ENCODE data around the gene CCSER1. TPM values are rescaled to one million over a fixed set of nuclear protein-coding genes. Genes with fewer than 3 reads are reported as not detected.
"Not testable (repeated sequence)": the region's sequence is repeated elsewhere in the genome, so short reads cannot be mapped to it uniquely, and the experiment has no call there.

Gene CCSER1
- total RNA-seq, 1 experiment from 2014 or later: 4.1 TPM

GRCh38 chr4:91128519-91128918, 1001.3 kb downstream of the CCSER1 start:
- Mint-ChIP-seq H3K36me3 (ENCODE audit: insufficient read depth, unreplicated experiment) (no peaks in the 10 kb centered on the region), H3K9me3 (ENCODE audit: unreplicated experiment) (no peaks in the 10 kb centered on the region), H3K4me3 (ENCODE audit: unreplicated experiment) (no peak overlapping the region), H3K27me3 (ENCODE audit: insufficient read depth, unreplicated experiment) (no peaks in the 10 kb centered on the region), H3K4me1 (ENCODE audit: low read depth, unreplicated experiment) (no peaks in the 10 kb centered on the region), H3K27ac (ENCODE audit: unreplicated experiment) (no peak overlapping the region)
- Histone ChIP-seq H3K4me1 (no peaks in the 10 kb centered on the region), H3K27me3 (replicated peaks; ENCODE audit: control insufficient read depth, insufficient read depth, low read length) (no peaks in the 10 kb centered on the region), H3K36me3 (ENCODE audit: control insufficient read depth, insufficient read depth, low read length) (no peaks in the 10 kb centered on the region), H3K9me3 (no peaks in the 10 kb centered on the region), H3K4me3 (ENCODE audit: low read depth, low read length) (no peak overlapping the region)
- no TSS peak for BruUV-seq (replicated peaks)
- ChIA-PET CTCF (no interaction called here), POLR2A (no interaction called here)
- no peak for TF ChIP-seq CTCF (IDR thresholded peaks at IDR 0.05; ENCODE audit: insufficient read depth in 1 of 2, low read depth in 1 of 2, low read length in 1 of 2, severe bottlenecking in 1 of 2, unreplicated experiment in 1 of 2)
- intact Hi-C loops (cut with micrococcal nuclease; ENCODE audit: unreplicated experiment): no loop called here
- no peak for DNase-seq

- H3K27ac Mint-ChIP-seq (ENCODE audit: unreplicated experiment): no peak overlapping the region
- no peaks in the 10 kb centered on the region for H3K36me3 ChIP-seq (ENCODE audit: control insufficient read depth, insufficient read depth, low read length)
- DNase-seq: no peak
- ChIA-PET CTCF (no interaction called here), POLR2A (no interaction called here)
- intact Hi-C loops (cut with micrococcal nuclease; ENCODE audit: unreplicated experiment): no loop called here
- H3K4me1 ChIP-seq: no peaks in the 10 kb centered on the region
- no TSS peak for BruUV-seq (replicated peaks)
- H3K9me3 ChIP-seq: peaks cover 4% of the 10 kb centered on the region; the same call in 1 of the 2 replicates
- H3K4me3 Mint-ChIP-seq (ENCODE audit: unreplicated experiment): no peak overlapping the region
- no peaks in the 10 kb centered on the region for H3K27me3 Mint-ChIP-seq (ENCODE audit: insufficient read depth, unreplicated experiment)
- no peak for TF ChIP-seq CTCF (IDR thresholded peaks at IDR 0.05; ENCODE audit: insufficient read depth in 1 of 2, low read depth in 1 of 2, low read length in 1 of 2, severe bottlenecking in 1 of 2, unreplicated experiment in 1 of 2)
- H3K36me3 Mint-ChIP-seq (ENCODE audit: insufficient read depth, unreplicated experiment): no peaks in the 10 kb centered on the region
- H3K9me3 Mint-ChIP-seq (ENCODE audit: unreplicated experiment): peaks cover 14% of the 10 kb centered on the region
- no peaks in the 10 kb centered on the region for H3K4me1 Mint-ChIP-seq (ENCODE audit: low read depth, unreplicated experiment)
- H3K4me3 ChIP-seq (ENCODE audit: low read depth, low read length): no peak overlapping the region
- H3K27me3 ChIP-seq (replicated peaks; ENCODE audit: control insufficient read depth, insufficient read depth, low read length): no peaks in the 10 kb centered on the region
Measured at GRCh38 chr4:91147067-91147466, 1019.9 kb downstream of the CCSER1 start.

GRCh38 chr4:91154041-91154440, 1026.8 kb downstream of the CCSER1 start:
- H3K4me3 Mint-ChIP-seq (ENCODE audit: unreplicated experiment); H3K4me3 ChIP-seq (ENCODE audit: low read depth, low read length); H3K27me3 Mint-ChIP-seq (ENCODE audit: insufficient read depth, unreplicated experiment); H3K4me1 Mint-ChIP-seq (ENCODE audit: low read depth, unreplicated experiment); POLR2A ChIA-PET; CTCF ChIA-PET; BruUV-seq (replicated peaks); intact Hi-C loops (cut with micrococcal nuclease; ENCODE audit: unreplicated experiment); H3K4me1 ChIP-seq; H3K27me3 ChIP-seq (replicated peaks; ENCODE audit: control insufficient read depth, insufficient read depth, low read length); H3K9me3 ChIP-seq; DNase-seq; H3K36me3 Mint-ChIP-seq (ENCODE audit: insufficient read depth, unreplicated experiment); H3K27ac Mint-ChIP-seq (ENCODE audit: unreplicated experiment); H3K36me3 ChIP-seq (ENCODE audit: control insufficient read depth, insufficient read depth, low read length): not testable (repeated sequence)
- H3K9me3 Mint-ChIP-seq (ENCODE audit: unreplicated experiment): peaks cover 30% of the 10 kb centered on the region

GRCh38 chr4:91167864-91168653, 1040.9 kb downstream of the CCSER1 start:
- H3K36me3 Mint-ChIP-seq (ENCODE audit: insufficient read depth, unreplicated experiment); CTCF ChIA-PET; POLR2A ChIA-PET; H3K4me1 ChIP-seq; DNase-seq; H3K36me3 ChIP-seq (ENCODE audit: control insufficient read depth, insufficient read depth, low read length); BruUV-seq (replicated peaks); H3K27me3 Mint-ChIP-seq (ENCODE audit: insufficient read depth, unreplicated experiment); H3K27ac Mint-ChIP-seq (ENCODE audit: unreplicated experiment); intact Hi-C loops (cut with micrococcal nuclease; ENCODE audit: unreplicated experiment); H3K4me3 ChIP-seq (ENCODE audit: low read depth, low read length); H3K4me3 Mint-ChIP-seq (ENCODE audit: unreplicated experiment); H3K27me3 ChIP-seq (replicated peaks; ENCODE audit: control insufficient read depth, insufficient read depth, low read length); H3K9me3 ChIP-seq; H3K4me1 Mint-ChIP-seq (ENCODE audit: low read depth, unreplicated experiment): not testable (repeated sequence)
- H3K9me3 Mint-ChIP-seq (ENCODE audit: unreplicated experiment): peaks cover 12% of the 10 kb centered on the region

Data from Caco-2 (cell line).